22Rv1 (cell line): ENCODE measurements around the gene EIF5AL1.

ENCODE experiments used
- H3K27ac ChIP-seq: fragments of 450-650 bp; 2 replicates; pipeline ENCODE4 v1.5.1; 2017
- CTCF ChIP-seq: fragments of 450-650 bp; IDR thresholded peaks from 2 replicates; pipeline ENCODE4 v1.5.1; 2017; ENCODE audit warnings: mild to moderate bottlenecking
- ZFX ChIP-seq: fragments of 450-650 bp; IDR thresholded peaks from 2 replicates; pipeline ENCODE4 v1.6.1; 2017; ENCODE audit warnings: antibody characterized with exemption, borderline replicate concordance

The EIF5AL1 gene

GRCh38 chr10:79472449-79472848 lies 39.9 kb upstream of the EIF5AL1 start:
- TF ChIP-seq ZFX (no peak), CTCF (no peak)
- no peak overlapping the region for H3K27ac ChIP-seq

- TF ChIP-seq ZFX (no peak), CTCF (no peak)
- H3K27ac ChIP-seq = no peak overlapping the region
Measured at GRCh38 chr10:79472951-79473350, 39.4 kb upstream of the EIF5AL1 start.

GRCh38 chr10:79473496-79474095 lies 38.7 kb upstream of the EIF5AL1 start:
- TF ChIP-seq CTCF = no peak
- no peak for TF ChIP-seq ZFX
- no peak overlapping the region for H3K27ac ChIP-seq

GRCh38 chr10:79475119-79475653 lies 37.1 kb upstream of the EIF5AL1 start:
- no peak overlapping the region for H3K27ac ChIP-seq
- no peak for TF ChIP-seq CTCF
- no peak for TF ChIP-seq ZFX

- no peak overlapping the region for H3K27ac ChIP-seq
- no peak for TF ChIP-seq CTCF
- no peak for TF ChIP-seq ZFX
Measured at GRCh38 chr10:79475877-79476276, 36.5 kb upstream of the EIF5AL1 start.

- no peak overlapping the region for H3K27ac ChIP-seq
- TF ChIP-seq ZFX = no peak
- no peak for TF ChIP-seq CTCF
Measured at GRCh38 chr10:79476645-79477044, 35.7 kb upstream of the EIF5AL1 start.

- H3K27ac ChIP-seq = no peak overlapping the region
- TF ChIP-seq ZFX (no peak), CTCF (no peak)
Measured at GRCh38 chr10:79477456-79477855, 34.9 kb upstream of the EIF5AL1 start.
